Measurements from ENCODE around the gene CDCA7. TPM values are rescaled to one million over a fixed set of nuclear protein-coding genes. Genes with fewer than 3 reads are reported as not detected.
"Not testable (repeated sequence)": the region's sequence is repeated elsewhere in the genome, so short reads cannot be mapped to it uniquely, and the experiment has no call there.

Gene CDCA7
- total RNA-seq, 1 donor = 1.1 TPM

- Histone ChIP-seq H3K4me2 (ENCODE audit: insufficient read depth, low read length) (no peak overlapping the region), H3K27ac (ENCODE audit: low read depth, low read length) (no peak overlapping the region), H3K27me3 (ENCODE audit: insufficient read depth, low read length) (peaks cover 14% of the 10 kb centered on the region), H3K79me2 (ENCODE audit: insufficient read depth, low read length) (no peaks in the 10 kb centered on the region), H3K36me3 (ENCODE audit: insufficient read depth, low read length) (no peaks in the 10 kb centered on the region), H2AFZ (ENCODE audit: low read length) (no peak overlapping the region), H4K20me1 (ENCODE audit: insufficient read depth, low read length) (no peaks in the 10 kb centered on the region), H3K9me3 (ENCODE audit: low read depth, low read length) (no peaks in the 10 kb centered on the region), H3K4me3 (ENCODE audit: insufficient read depth, low read length) (no peak overlapping the region), H3K4me1 (ENCODE audit: insufficient read depth, low read length) (no peaks in the 10 kb centered on the region)
- no peak for DNase-seq (ENCODE audit: insufficient read length, low spot score, missing footprints)
- TF ChIP-seq CTCF (IDR thresholded peaks at IDR 0.05; ENCODE audit: extremely low read depth, low read depth, low read length) = no peak
Measured at GRCh38 chr2:173412628-173413027, 58.0 kb downstream of the CDCA7 start.

GRCh38 chr2:173414823-173415322 lies 60.2 kb downstream of the CDCA7 start:
- TF ChIP-seq CTCF (IDR thresholded peaks at IDR 0.05; ENCODE audit: extremely low read depth, low read depth, low read length) = no peak
- Histone ChIP-seq H3K79me2 (ENCODE audit: insufficient read depth, low read length) (no peaks in the 10 kb centered on the region), H3K27ac (ENCODE audit: low read depth, low read length) (no peak overlapping the region), H3K4me1 (ENCODE audit: insufficient read depth, low read length) (no peaks in the 10 kb centered on the region), H3K9me3 (ENCODE audit: low read depth, low read length) (no peaks in the 10 kb centered on the region), H3K36me3 (ENCODE audit: insufficient read depth, low read length) (no peaks in the 10 kb centered on the region), H4K20me1 (ENCODE audit: insufficient read depth, low read length) (no peaks in the 10 kb centered on the region), H3K4me3 (ENCODE audit: insufficient read depth, low read length) (no peak overlapping the region), H3K4me2 (ENCODE audit: insufficient read depth, low read length) (no peak overlapping the region), H2AFZ (ENCODE audit: low read length) (no peak overlapping the region), H3K27me3 (ENCODE audit: insufficient read depth, low read length) (peaks cover 14% of the 10 kb centered on the region)
- no peak for DNase-seq (ENCODE audit: insufficient read length, low spot score, missing footprints)

- no peak for TF ChIP-seq CTCF (IDR thresholded peaks at IDR 0.05; ENCODE audit: extremely low read depth, low read depth, low read length)
- Histone ChIP-seq H3K4me3 (ENCODE audit: insufficient read depth, low read length) (no peak overlapping the region), H3K27me3 (ENCODE audit: insufficient read depth, low read length) (peaks cover 15% of the 10 kb centered on the region), H2AFZ (ENCODE audit: low read length) (no peak overlapping the region), H4K20me1 (ENCODE audit: insufficient read depth, low read length) (no peaks in the 10 kb centered on the region), H3K79me2 (ENCODE audit: insufficient read depth, low read length) (no peaks in the 10 kb centered on the region), H3K9me3 (ENCODE audit: low read depth, low read length) (no peaks in the 10 kb centered on the region), H3K36me3 (ENCODE audit: insufficient read depth, low read length) (no peaks in the 10 kb centered on the region), H3K4me2 (ENCODE audit: insufficient read depth, low read length) (no peak overlapping the region), H3K27ac (ENCODE audit: low read depth, low read length) (no peak overlapping the region), H3K4me1 (ENCODE audit: insufficient read depth, low read length) (no peaks in the 10 kb centered on the region)
- no peak for DNase-seq (ENCODE audit: insufficient read length, low spot score, missing footprints)
Measured at GRCh38 chr2:173415431-173416381, 61.0 kb downstream of the CDCA7 start.

GRCh38 chr2:173416415-173417152 lies 61.9 kb downstream of the CDCA7 start:
- not testable (repeated sequence) for H2AFZ ChIP-seq (ENCODE audit: low read length); DNase-seq (ENCODE audit: insufficient read length, low spot score, missing footprints)

More at GRCh38 chr2:173416415-173417152, 61.9 kb downstream of the CDCA7 start:
- not testable (repeated sequence) for H4K20me1 ChIP-seq (ENCODE audit: insufficient read depth, low read length); H3K79me2 ChIP-seq (ENCODE audit: insufficient read depth, low read length); H3K4me1 ChIP-seq (ENCODE audit: insufficient read depth, low read length); H3K4me2 ChIP-seq (ENCODE audit: insufficient read depth, low read length); H3K27ac ChIP-seq (ENCODE audit: low read depth, low read length); H3K4me3 ChIP-seq (ENCODE audit: insufficient read depth, low read length); H3K36me3 ChIP-seq (ENCODE audit: insufficient read depth, low read length); H3K9me3 ChIP-seq (ENCODE audit: low read depth, low read length)
- H3K27me3 ChIP-seq (ENCODE audit: insufficient read depth, low read length) = peaks cover 15% of the 10 kb centered on the region

Data from osteoblast (primary cell).